ENCODE results near the gene RALB. TPM values are rescaled to one million over a fixed set of nuclear protein-coding genes. Genes with fewer than 3 reads are reported as not detected.

RALB gene
- total and polyA plus RNA-seq, 9 donors, result 42.4 to 73.0 (median 57.2) TPM

Other genes with a start within 250 kb of the RALB start
- gene EPB41L5, start 239.8 kb upstream of the RALB start, total RNA-seq, result 22.7 TPM
- gene EPB41L5, start 239.8 kb upstream of the RALB start, polyA plus RNA-seq (ENCODE audit: insufficient read depth in 1 of 8, insufficient read length in 8 of 8, low replicate concordance in 1 of 8), result 10 to 100 TPM; 10.3 to 18.2 (median 12.7) TPM
- gene TMEM185B, start 29.5 kb upstream of the RALB start, total RNA-seq, result 8.9 TPM
- 10 to 100 TPM; 11.3 to 17.3 (median 15.2) TPM for gene TMEM185B, start 29.5 kb upstream of the RALB start, polyA plus RNA-seq (ENCODE audit: insufficient read depth in 1 of 8, insufficient read length in 8 of 8, low replicate concordance in 1 of 8)
- gene INHBB, start 93.3 kb downstream of the RALB start, total RNA-seq, result 0.44 TPM
- gene INHBB, start 93.3 kb downstream of the RALB start, polyA plus RNA-seq (ENCODE audit: insufficient read depth in 1 of 8, insufficient read length in 8 of 8, low replicate concordance in 1 of 8), result 1 to 10 TPM in 1 of 8 donors, under 1 TPM in 7; 0.24 to 1.2 (median 0.43) TPM

All from muscle of leg (tissue), 9 donors.